Sciatic nerve (tissue), 2 donors: Measurements from ENCODE around the gene SPRR1B. TPM values are rescaled to one million over a fixed set of nuclear protein-coding genes. Genes with fewer than 3 reads are reported as not detected.
"Not testable (repeated sequence)": the region's sequence is repeated elsewhere in the genome, so short reads cannot be mapped to it uniquely, and the experiment has no call there.

ENCODE experiments used
- ATAC-seq: fragments of 200-7000 bp; cut with Tn5 transposase; one replicate; pipeline ENCODE4 v1.9.1; 2020; ENCODE audit warnings: mild to moderate bottlenecking, moderate library complexity
- DNase-seq: peaks from one replicate; pipeline ENCODE4 v3.0.0-alpha.2; 2020; ENCODE audit warnings: low spot score
- intact Hi-C: fragments of 100-400 bp; cut with DNase I; formaldehyde crosslinking; loops from one replicate; pipeline ENCODE4 v1.14.2; 2022
- total RNA-seq: library from RNA; stranded (reverse); fragmentation: NEBNext Ultra II Directional; extraction: Animal tissue kit (Norgen Biotek cat#: 25700); gene quantifications from one replicate; pipeline ENCODE4 v1.2.1, GENCODE V29; 2021
- donor health status: DM: no; HTN: no; CAD: no.
- donor health status: DM: no; HTN: no; CAD: no.

Gene SPRR1B
- total RNA-seq, 1 donor from 2014 or later: not detected

DNA sequence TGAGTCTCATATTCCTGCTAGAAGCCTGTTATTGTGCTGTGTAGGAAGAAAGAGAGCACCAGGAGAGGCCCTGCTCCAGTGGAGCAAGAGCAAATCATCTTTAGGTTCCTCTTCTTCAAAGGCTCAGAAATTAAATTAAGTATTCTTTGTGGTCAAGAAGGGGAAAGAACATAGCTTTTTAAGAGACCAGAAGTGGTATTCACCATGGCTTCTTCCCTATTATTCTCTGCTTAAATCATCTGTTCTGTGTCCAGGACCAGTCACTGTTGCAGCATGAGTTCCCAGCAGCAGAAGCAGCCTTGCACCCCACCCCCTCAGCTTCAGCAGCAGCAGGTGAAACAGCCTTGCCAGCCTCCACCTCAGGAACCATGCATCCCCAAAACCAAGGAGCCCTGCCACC lies 1.1 kb downstream of the SPRR1B start:
- intact Hi-C loops: no loop called here
- ATAC-seq: no peak
- no peak for DNase-seq

DNA sequence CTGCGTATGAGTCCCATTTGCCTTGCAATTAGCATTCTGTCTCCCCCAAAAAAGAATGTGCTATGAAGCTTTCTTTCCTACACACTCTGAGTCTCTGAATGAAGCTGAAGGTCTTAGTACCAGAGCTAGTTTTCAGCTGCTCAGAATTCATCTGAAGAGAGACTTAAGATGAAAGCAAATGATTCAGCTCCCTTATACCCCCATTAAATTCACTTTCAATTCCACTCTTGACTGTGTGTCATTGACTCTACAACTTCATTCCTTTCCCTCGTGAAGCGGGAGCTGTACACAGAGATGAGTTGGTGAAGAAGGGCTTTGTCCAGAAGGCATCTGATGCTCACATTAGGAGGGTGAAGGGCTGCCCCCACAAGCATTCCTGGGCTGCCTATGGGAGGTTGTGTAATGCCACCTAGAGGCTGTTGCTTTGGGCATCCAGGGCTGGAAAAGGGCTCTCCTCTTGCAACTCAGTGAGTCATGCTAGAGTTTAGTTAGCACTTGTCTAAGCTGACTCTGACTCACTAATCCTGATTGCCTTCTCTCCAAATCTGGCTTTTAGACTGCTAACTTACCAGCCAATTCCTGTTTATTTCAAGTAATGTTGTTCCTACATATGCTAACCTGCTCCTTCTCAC lies 1.8 kb downstream of the SPRR1B start:
- ATAC-seq (no peak), DNase-seq (no peak)
- intact Hi-C loops: no loop called here

DNA sequence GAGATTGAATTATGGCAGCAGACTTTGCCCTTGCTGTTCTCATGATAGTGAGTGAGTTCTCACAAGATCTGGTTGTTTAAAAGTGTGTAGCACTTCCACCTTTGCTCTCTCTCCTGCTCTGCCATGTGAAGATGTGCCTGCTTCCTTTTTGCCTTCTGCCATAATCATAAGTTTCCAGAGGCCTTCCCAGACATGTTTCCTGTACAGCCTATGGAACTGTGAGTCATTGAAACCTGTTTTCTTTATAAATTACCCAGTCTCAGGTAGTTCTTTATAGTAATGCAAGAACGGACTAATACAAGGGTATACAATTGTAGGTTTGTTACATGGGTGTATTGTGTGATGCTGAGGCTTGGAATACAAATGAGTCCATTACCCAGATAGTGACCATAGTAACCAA lies 4.2 kb downstream of the SPRR1B start:
- ATAC-seq (no peak), DNase-seq (no peak)
- intact Hi-C loops: no loop called here

DNA sequence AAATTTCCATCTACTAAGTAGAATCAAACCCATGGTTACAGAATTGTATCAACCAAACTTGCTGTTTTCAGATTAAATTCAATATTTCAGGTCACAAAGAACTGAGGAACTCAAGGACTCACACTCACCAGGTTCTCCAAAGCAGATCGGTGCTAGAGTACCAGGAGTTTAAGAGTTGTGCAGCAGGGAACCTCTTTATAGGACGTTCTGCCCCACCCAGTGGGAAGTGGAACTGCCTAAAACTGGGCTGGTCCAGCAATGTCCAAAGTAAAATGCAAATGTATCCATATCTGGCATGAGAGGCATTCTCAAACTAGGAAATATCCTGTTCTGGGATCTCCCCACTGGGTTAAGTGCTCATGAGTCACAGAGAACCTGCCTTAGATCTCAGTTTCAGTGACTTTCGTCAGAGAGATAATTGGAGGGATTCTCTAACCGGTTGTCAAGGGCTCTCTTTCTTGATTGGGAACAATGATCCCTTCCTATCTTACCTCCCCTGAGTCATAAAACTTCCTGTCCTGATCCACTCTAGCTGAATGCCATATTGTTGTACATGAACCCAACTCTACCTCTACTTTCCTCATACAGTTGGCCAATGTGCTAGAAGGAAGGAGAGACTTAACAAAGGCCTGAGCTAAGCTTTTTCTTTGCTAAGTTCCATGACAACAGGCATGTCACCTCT lies 10.1 kb downstream of the SPRR1B start, which contains the start of gene SPRR2D:
Gene SPRR2D, minus strand, starts transcription at position 171 of the 682 bp plus-strand sequence. CDS start 774 bp downstream, outside the sequence.
- DNase-seq (no peak), ATAC-seq (no peak)
- intact Hi-C loops: no loop called here

DNA sequence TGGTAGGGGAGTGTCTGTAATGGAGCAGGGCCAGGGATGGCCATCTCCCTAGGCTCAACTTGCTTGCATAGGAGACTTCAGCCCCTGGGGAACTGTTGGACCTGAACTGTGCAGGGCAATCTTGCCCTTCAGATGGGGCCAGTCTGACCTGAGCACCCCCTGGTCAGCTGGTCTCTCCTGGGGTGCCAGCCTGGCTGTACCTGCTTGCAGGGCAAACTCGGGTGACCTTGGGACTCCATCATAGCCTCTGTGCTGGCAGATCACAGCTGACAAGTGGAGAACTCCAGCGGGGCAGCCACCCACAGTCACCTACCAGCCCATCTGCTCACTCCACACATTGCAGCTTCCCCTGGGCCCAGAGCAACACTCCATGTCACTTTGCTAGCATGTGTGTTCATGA lies 18.2 kb downstream of the SPRR1B start:
- ATAC-seq: no peak
- no peak for DNase-seq
- intact Hi-C loops: no loop called here

DNA sequence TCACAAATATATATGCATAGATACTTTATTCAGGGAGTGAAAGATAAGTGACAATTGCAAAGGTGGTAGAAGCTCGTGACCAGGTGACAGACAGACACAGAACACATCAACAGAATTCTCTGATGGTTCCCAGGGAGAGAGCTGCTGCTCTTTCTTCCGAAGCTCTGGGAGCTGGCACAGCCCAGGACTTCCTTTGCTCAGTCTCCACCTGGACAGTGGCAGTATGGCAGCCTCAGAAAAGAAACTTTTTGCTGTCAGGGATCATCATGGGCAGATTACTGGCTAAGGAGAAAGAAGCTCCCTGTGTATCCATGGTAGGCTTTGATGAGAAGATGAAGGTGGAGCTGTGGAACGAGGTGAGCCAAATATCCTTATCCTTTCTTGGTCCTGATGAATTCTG lies 25.1 kb downstream of the SPRR1B start:
- ATAC-seq, DNase-seq, intact Hi-C loops: not testable (repeated sequence)

DNA sequence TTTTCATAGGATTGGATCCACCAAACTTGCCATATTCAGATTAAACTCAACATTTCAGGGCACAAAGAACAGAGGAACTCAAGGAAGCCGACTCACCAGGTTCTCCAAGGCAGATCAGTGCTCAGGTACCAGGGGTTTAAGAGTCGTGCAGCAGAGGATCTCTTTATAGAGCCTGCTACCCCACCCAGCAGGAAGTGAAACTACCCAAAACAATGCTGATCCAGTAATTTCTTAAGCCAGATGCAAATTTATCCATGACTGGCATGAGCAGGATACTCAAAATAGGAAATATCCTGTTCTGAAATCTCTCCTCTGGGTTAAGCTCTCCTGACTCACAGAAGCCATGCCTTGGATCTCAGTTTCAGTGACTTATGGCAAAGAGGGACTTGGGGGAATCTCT lies 26.4 kb downstream of the SPRR1B start, which contains the start of gene SPRR2A:
Gene SPRR2A, minus strand, starts transcription at position 138 of the 400 bp plus-strand sequence. CDS start 777 bp downstream, outside the sequence.
- ATAC-seq (no peak), DNase-seq (no peak)
- intact Hi-C loops: no loop called here

DNA sequence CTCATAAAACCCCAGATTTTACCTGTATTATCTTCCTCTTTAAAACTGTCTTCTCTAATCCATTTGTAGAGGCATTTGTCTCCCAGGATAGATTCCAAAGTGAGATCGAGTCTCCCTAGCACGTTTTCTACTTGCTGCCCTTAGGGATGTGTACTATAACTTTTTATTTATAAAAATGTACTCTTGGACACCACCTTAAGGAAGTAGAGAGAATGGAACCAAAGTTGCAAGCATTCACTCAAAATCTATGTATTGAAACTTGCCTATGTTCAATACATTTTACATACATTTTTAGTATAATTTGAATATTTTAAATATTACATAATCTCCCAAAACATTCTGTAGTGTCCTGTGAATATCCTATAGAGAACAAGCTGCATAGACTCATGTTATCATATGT lies 27.2 kb downstream of the SPRR1B start:
- DNase-seq: no peak
- ATAC-seq: no peak
- intact Hi-C loops: no loop called here

DNA sequence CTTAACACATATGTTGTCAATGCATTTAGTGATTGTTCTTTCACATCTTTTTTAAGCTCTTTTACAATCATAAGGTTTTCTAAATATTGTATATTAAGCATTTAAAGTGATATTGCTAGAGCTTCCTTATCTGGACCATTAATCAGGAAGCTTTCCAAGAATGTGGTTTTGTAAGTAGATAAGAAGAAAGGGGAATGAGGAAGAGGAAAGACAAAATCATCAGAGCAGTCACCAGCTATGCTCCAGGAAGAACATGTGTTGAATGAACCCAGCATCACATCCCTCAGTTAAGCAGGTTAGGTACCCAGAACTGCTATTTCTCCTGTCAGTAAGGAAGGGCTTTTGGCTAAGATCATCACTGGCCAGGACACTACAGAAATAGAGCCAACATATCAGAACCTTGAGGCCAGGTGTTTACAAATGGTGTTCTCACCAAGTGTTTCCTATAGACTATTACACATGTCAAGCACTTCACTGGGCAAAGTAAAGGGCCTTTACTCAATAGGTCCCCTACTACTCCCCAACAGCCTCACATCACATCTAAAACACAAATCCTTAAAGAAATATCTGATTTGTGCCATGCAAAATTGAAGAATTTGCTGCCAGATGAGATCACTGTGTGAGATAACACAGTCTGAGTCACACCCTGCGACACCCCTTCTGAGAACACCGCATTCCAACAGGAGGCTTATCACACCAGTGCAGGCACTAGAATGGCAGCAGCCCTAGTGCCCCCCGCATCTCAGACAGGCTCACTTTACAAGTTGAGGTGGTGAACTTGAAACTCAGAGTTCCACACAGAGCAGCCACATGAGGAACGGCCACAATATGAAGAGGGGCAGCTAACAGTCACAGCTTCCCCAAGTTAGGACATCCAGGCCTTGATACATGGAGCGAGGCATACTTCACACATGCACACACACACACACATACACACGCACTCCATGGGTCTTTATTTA lies 28.1 kb downstream of the SPRR1B start:
- ATAC-seq (no peak), DNase-seq (no peak)
- intact Hi-C loops: no loop called here

DNA sequence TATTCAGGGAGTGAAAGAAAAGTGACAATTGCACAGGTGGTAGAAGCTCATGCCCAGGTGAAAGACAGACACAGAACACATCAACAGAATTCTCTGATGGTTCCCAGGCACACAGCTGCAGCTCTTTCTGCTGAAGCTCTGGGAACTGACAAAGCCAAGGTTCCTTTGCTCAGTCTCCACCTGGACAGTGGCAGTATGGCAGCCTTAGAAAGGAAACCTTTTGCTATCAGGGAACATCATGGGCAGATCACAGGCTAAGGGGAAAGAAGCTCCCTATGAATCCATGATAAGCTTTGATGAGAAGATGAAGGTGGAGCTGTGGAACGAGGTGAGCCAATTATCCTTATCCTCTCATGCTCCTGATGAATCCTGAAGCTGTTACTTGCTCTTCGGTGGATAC lies 39.2 kb downstream of the SPRR1B start:
- no peak for ATAC-seq
- no peak for DNase-seq
- intact Hi-C loops: no loop called here

DNA sequence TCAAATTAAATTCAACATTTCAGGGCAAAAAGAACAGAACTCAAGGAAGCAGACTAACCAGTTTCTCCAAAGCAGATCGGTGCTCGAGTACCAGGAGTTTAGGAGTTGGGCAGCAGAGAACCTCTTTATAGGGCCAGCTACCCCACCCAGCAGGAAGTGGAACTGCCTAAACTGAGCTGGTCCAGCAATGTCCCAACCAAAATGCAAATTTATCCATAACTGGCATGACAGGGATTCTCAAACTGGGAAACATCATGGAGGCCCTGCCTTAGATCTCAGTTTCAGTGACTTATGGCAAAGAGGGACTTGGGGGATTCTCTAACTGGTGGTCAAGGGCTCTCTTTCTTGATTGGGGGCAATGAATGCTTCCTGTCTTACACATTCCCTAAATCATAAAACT lies 40.5 kb downstream of the SPRR1B start, which contains the start of gene SPRR2B:
Gene SPRR2B, minus strand, starts transcription at position 101 of the 400 bp plus-strand sequence. CDS start 772 bp downstream, outside the sequence.
- ATAC-seq: no peak
- DNase-seq: no peak
- intact Hi-C loops: no loop called here

DNA sequence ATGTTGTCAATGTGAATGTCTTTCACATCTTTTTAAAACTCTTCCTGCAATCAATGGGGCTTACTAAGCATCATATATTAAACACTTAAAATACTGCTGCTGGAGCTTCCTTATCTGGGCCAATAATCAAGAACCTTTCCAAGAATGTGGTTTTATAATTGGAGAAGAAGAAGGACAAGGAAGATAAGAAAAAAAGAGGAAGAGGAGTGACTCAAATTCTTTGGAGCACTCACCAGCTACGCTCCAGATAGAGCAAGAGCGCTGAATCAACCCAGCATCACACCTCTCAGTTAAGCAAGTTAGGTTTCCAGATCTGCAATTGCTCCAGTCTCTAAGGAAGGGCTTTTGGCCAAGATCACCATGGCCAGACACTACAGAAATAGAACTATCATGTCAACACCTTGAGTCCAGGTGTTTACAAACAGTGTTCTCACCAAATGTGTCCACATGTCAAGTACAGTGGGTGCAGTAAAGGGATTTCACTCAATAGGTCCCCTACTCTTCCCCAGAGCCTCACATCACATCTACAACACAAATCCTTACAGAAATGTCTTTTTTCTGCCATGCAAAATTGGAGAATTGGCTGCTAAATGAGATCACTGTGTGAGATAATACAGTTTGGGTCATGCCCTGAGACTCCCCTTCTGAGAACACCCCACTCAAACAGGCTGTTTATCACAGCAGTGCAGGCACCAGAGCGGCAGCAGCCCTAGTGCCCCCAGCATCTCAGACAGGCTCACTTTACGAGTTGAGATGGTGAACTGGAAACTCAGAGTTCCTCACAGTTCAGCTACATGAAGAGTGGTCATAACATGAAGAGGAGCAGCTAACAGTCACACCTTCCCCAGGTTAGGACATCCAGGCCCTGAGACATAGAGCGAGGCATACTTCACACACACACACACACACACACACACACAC lies 42.1 kb downstream of the SPRR1B start:
- ATAC-seq: no peak
- intact Hi-C loops: no loop called here
- no peak for DNase-seq

DNA sequence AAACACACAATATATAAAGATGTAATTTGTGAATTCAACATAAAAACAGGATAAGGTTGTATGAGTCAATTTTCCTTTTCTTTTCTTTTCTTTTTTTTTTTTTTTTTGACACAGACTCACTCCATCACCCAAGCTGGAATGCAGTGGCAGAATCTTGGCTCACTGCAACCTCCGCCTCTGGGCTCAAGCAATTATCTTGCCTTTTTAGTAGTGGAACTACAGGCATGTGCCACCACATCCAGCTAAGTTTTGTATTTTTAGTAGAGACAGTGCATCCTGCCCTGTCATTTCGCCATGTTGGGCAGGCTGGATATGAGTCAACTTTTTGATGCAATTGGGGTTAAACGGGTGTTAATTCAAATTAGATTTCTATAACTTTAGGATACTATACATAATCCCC lies 50.7 kb downstream of the SPRR1B start:
- DNase-seq (no peak), ATAC-seq (no peak)
- intact Hi-C loops: no loop called here

Other genes with a start within 250 kb of the SPRR1B start
- not detected for gene LCE1E, start 244.9 kb upstream of the SPRR1B start, total RNA-seq
- gene LCE1D, start 234.5 kb upstream of the SPRR1B start, total RNA-seq: not detected
- not detected for gene LCE1C, start 224.6 kb upstream of the SPRR1B start, total RNA-seq
- not detected for gene LCE1B, start 219.2 kb upstream of the SPRR1B start, total RNA-seq
- gene LCE1A, start 203.7 kb upstream of the SPRR1B start, total RNA-seq: not detected
- gene LCE6A, start 188.3 kb upstream of the SPRR1B start, total RNA-seq: not detected
- gene LCE7A, start 171.2 kb upstream of the SPRR1B start, total RNA-seq: not detected
- gene SMCP, start 152.9 kb upstream of the SPRR1B start, total RNA-seq: not detected
- gene IVL, start 122.7 kb upstream of the SPRR1B start, total RNA-seq: not detected
- not detected for gene SPRR5, start 84.0 kb upstream of the SPRR1B start, total RNA-seq
- not detected for gene SPRR4, start 60.6 kb upstream of the SPRR1B start, total RNA-seq
- not detected for gene SPRR1A, start 47.1 kb upstream of the SPRR1B start, total RNA-seq
- gene SPRR3, start 29.5 kb upstream of the SPRR1B start, total RNA-seq: 0.45 TPM
- not detected for gene SPRR2D, start 9.9 kb downstream of the SPRR1B start, total RNA-seq
- 0.67 TPM for gene SPRR2A, start 26.3 kb downstream of the SPRR1B start, total RNA-seq
- not detected for gene SPRR2B, start 40.4 kb downstream of the SPRR1B start, total RNA-seq
- not detected for gene SPRR2E, start 63.3 kb downstream of the SPRR1B start, total RNA-seq
- not detected for gene SPRR2F, start 82.3 kb downstream of the SPRR1B start, total RNA-seq
- not detected for gene SPRR2G, start 119.7 kb downstream of the SPRR1B start, total RNA-seq
- gene LELP1, start 172.2 kb downstream of the SPRR1B start, total RNA-seq: not detected
- not detected for gene PRR9, start 186.4 kb downstream of the SPRR1B start, total RNA-seq
- gene LORICRIN, start 228.5 kb downstream of the SPRR1B start, total RNA-seq: not detected